ENCODE data around the gene MRPS27.

MRPS27 gene

DNA sequence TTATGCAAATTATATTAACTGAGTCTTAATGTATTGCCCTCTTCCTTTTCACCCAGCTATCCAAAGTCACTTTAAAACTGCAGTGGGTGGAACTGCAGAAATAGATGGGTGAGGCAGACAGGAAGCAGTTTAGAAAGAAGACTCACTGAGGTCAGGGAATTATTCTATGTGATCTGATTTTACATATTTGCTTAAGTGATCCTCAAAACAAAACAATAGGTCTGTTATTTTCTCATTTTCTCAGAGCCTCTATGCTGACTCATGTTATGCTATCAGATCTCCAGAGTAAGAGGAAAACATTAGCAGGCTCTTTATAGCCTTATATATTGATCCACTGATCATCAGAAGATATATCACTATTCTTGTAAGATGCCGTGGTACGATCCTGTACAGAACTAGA, 63.5 kb downstream of the MRPS27 start:
- H3K27ac ChIP-seq = no peak overlapping the region
- TF ChIP-seq, protein P1, sequence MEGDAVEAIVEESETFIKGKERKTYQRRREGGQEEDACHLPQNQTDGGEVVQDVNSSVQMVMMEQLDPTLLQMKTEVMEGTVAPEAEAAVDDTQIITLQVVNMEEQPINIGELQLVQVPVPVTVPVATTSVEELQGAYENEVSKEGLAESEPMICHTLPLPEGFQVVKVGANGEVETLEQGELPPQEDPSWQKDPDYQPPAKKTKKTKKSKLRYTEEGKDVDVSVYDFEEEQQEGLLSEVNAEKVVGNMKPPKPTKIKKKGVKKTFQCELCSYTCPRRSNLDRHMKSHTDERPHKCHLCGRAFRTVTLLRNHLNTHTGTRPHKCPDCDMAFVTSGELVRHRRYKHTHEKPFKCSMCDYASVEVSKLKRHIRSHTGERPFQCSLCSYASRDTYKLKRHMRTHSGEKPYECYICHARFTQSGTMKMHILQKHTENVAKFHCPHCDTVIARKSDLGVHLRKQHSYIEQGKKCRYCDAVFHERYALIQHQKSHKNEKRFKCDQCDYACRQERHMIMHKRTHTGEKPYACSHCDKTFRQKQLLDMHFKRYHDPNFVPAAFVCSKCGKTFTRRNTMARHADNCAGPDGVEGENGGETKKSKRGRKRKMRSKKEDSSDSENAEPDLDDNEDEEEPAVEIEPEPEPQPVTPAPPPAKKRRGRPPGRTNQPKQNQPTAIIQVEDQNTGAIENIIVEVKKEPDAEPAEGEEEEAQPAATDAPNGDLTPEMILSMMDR (conservative IDR thresholded peaks at IDR 0.05) = no peak

DNA sequence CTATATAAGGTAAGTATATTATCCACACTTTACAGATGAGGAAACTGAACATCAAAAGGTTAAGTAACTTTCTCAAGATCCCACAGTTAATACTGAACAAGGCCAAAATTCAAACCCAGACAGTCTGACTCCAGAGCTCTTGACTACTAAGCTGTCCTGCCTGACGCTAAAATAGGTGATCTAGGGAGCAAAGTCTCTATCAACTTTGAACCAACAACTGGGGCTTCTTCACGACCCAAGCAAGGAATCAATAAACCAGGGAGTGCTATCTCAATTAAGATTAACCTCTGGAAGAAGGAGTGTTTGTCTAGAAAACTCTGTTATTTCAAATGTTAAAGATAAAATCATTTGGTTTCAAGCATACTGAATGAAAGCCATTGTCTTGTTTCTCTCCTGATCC, 64.4 kb downstream of the MRPS27 start:
- TF ChIP-seq, protein P1 (conservative IDR thresholded peaks at IDR 0.05) = no peak
- no peak overlapping the region for H3K27ac ChIP-seq

DNA sequence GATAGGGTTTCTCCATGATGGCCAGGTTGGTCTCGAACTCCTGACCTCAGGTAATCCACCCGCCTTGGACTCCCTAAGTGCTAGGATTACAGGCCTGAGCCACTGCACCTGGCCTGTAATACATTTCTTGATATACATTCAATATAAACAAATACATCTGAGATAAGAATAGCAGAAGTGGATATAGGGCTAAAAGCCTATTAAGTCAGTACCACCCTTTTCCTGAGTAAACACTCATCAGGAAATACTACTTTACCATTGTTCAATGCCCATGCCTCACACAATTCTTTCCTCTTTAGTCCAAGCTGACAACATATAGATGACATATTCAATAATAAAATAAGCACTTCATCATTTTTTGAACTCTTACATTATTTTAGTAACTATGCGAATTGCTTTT, 64.8 kb downstream of the MRPS27 start:
- no peak overlapping the region for H3K27ac ChIP-seq
- TF ChIP-seq, protein P1 (conservative IDR thresholded peaks at IDR 0.05) = no peak

DNA sequence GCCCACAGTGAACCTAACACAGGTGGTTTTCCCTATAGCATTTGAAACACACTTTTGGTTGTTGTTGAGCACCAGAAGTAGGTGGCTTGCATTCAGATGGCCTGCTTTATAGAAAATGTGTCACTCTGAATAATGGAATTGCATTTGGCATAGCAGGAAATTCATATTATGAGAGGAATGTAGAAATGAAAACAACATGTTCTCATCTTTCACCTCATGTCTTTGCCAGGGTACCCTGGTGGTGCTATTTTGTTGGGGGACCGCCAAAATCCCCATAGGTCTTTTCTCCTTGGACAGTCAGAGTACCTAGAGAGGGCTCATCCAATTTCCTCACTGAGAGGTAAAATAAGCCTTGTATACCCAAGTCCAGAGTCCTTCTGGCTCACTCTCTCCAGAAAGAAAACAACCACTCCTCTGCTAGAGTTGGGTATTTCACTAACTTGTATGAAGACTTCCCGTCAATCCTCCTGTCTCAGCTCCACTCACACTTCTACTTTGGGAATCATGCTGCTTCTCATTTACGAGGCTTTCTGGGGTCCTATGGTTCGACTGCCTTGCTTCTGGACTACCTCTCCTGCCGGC, 67.4 kb downstream of the MRPS27 start:
- H3K27ac ChIP-seq = no peak overlapping the region
- TF ChIP-seq, protein P1 (conservative IDR thresholded peaks at IDR 0.05) = no peak

DNA sequence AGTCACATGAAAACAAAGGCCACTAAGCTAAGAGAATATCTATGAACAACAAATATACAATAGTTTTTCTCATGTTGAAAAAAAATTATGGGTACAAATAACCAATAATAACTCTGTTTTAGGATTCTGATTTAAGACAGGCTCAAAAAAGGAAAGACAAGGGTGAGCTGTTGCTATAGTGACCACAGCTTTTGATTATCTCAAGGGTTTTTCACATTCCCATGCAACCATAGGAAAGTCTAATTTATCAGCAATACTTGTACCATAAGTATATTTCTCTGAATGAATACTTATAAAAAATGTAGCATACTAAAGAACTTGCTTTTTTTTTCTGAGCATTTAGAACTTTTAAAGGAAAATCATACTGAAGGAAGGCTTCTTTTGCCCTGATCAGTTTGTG, 68.0 kb downstream of the MRPS27 start:
- TF ChIP-seq, protein P1 (conservative IDR thresholded peaks at IDR 0.05) = no peak
- no peak overlapping the region for H3K27ac ChIP-seq

DNA sequence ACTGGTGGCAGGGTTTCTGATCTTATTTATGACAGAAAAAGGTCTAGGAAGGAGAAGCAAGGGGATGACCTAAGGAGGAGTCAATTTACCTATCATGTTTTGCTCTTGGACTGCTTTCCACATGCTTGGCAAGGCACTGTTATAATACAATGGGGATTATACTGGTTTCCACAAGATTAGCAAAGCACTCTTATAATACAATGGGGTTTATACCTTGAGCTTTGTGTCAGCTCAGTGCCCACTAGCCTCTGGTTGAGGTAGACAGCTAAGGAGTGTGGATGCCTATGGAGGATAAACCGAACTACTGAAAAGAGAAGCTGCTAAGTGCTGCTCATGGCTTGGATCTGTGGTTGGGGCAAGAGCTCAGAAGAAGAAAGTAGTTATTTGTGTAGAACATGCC, 68.7 kb downstream of the MRPS27 start:
- H3K27ac ChIP-seq = peak overlapping the region; percentile 11; the same call in 1 of the 2 replicates
- TF ChIP-seq, protein P1 (conservative IDR thresholded peaks at IDR 0.05) = no peak

DNA sequence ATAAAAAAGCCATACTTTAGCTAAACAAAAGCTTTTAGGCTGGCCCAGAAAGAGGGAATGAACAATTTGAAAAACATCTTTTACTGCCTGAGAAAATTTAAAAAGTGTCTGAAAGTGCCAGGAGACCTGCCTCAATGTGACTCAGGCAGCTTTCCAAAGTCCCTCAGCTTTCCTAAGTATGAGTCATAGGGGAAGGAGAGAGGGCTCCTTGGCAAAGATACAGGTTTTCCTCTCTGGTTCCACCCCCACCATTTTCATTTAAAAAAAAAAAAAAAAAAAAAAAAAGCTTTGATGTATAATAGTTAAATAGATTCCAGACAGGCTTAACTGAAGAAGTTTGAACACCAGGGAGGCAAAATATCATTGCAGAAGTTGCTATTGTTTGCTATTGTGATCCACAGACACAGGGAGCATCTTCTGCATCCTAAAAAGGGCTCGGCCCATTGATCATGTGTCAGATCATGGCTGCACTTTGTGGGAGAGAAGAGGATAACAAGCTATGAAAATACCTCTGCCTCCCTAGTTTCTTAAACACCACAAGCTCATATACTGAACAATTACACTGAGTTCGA, 71.5 kb downstream of the MRPS27 start:
- TF ChIP-seq, protein P1 (conservative IDR thresholded peaks at IDR 0.05) = no peak
- H3K27ac ChIP-seq = no peak overlapping the region

Measured in VCaP (cell line).